GM21717 (cell line): Measurements from ENCODE around the gene TMEM9B.

ENCODE experiments used
- ATAC-seq: cut with Tn5 transposase; IDR thresholded peaks from one replicate; pipeline ENCODE4 v1.9.1; 2021; ENCODE audit warnings: mild to moderate bottlenecking, moderate library complexity; ENCODE audit not compliant: unreplicated experiment

Gene TMEM9B

DNA sequence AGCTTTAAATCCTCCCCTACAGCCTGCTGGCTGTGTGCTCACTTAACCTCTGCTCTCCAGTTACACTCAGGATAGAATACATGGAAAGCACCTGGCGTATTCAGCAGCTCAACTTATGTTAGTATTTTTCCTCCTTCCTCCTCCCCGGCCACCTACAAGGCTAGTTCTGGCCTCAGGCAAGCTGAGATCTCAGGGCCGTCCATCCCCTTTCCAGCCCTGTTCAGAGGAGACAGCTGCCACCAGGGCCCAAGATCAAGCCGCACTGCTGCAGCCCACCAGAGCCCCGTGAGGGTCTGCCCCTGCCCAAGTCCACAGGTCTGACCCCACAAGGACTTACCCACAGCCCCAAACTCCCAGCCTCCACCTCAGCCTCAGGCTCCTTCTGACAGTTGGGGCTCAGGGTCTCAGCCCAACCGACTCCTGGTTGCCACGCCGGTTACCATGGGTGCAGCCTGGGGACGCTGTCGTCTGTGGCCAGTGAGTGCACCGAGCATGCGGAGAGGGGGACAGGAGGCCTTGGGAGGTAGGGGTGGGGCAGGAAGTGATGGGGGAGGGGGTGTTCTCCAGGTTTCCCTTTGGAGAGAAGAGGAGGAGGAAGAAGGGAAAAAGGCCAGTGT is 31.6 kb downstream of the TMEM9B start, which contains the start of gene C11orf16:
TSS of gene C11orf16 (minus strand) at position 384 of the 617 bp plus-strand sequence. CDS start 639 bp downstream, outside the sequence.
- no peak for ATAC-seq

GRCh38 chr11:8930456-8931175 is 33.6 kb downstream of the TMEM9B start:
- ATAC-seq = no peak

GRCh38 chr11:8928981-8929615 is 35.1 kb downstream of the TMEM9B start:
- ATAC-seq = no peak

DNA sequence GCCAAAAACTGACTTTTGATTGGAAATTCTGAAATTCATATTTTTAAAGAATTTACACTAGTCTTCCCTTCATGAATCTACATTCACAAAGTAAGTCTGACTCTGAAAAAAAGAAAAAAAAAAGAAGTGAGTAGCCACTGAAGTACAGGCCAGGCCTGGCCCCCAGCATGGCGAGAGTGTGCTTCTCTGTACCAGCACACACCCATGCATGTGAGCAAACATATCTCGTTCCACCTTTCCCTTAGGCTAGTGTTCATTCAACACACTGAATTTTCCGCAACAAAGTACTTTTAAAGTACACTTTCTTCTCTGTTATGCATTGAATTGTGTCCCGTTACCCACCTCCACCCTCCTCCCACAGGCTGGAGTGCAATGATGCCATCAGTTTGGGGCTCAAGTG is 36.0 kb downstream of the TMEM9B start:
- no peak for ATAC-seq

DNA sequence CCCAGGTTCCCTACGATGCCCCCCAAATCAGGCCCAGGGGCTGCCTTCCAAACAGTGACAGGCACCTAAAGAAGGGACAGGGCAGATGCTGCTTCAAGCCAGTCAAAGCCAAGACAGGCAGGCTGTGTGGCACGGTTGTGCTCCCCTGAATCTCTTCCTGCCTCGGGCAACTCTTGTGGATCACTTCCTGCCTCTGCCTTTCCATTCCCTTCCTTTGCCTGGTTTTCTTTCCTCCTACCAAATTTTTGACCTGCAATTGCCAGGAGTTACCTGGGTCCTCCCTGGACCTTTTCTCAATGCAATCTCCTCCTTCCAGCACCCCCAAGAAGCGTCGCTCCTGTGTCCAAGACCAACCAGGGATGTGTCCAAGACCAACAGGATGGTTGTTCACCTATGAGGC is 37.0 kb downstream of the TMEM9B start:
- ATAC-seq = no peak

- ATAC-seq = no peak
These were observed 38.0 kb downstream of the TMEM9B start for GRCh38 chr11:8926236-8926635.

DNA sequence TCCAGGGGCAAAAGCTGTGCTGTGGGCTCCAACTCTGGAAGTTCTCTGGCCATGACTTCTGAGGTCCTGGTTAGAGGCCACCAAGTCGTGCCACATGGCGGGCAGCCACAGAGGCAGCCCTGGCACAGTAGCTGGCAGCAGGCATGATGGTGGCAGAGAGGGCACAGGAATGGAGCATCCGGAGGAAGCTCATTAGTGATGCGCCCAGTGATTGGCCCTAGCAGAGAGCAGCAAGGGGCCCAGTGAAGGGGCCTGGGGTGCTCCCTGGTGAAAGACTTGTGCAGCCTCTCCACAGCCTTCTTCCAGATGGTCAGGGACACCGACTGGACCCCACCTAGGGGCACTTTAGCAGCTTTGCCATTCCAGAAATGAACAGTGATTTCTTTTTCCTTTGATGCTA is 38.5 kb downstream of the TMEM9B start:
- ATAC-seq = no peak

DNA sequence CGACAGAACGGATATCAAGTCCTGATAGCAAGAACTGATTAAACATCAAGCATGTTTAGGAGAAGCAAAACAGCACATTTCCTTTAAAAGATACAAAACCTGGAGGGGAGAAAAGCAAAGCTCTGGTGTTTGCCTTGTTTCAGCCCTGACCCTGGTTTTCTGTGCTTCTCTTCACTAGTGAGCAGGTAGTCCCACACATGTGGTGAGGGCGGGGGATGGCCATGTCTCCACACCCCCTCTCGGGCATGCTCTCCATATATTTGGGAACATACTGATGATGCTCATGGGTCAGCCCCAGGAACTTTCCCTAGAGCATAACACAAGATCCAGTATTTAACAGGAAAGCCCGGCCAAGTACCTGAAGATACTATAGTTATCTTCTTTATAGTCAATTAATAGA is 41.6 kb downstream of the TMEM9B start:
- ATAC-seq = no peak

GRCh38 chr11:8917157-8917825 is 47.0 kb downstream of the TMEM9B start:
- ATAC-seq = no peak

GRCh38 chr11:8914661-8915018 is 49.6 kb downstream of the TMEM9B start:
- no peak for ATAC-seq

DNA sequence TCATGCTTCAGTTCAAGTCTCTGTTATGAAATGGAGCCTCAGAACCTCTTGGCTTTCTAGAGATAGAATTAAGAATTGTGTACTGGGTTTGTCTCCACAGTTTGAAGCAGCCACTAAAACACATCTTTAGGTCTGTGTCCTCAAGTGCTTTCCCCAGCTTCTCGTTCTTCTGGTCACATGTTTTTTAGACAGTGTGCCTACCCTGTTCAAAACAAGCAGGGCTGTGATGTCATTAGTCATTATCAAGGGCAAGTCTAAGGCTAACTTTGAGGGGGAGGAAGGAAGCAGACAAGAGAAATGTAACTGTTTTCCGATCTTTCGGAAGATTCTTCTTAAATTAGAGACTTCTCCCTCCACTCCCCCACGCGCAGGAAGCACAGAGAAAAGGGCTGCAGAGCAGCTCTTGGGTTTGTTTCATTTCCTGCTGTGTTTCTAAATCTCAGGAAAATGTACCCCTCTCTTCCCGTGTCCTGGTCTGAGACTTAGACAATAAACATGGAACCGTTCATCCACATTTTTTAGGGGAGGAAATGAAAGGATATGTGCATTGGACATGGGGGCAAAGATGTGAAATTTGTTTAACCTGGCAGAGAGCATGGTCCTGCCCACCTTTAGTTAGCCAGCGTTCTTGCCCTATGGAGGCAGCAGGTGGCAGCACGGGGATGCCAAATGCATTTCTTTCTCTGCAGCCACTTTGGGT is 50.1 kb downstream of the TMEM9B start:
- no peak for ATAC-seq

GRCh38 chr11:8911029-8911823 is 53.0 kb downstream of the TMEM9B start, which contains the start of gene AKIP1:
AKIP1 (plus strand) TSS chr11:8911189; CDS start chr11:8911450, 261 bp downstream.
- ATAC-seq = peak; percentile 79

GRCh38 chr11:8910649-8911026 is 53.6 kb downstream of the TMEM9B start:
- ATAC-seq = peak; percentile 5

- no peak for ATAC-seq
These were observed 56.1 kb downstream of the TMEM9B start for GRCh38 chr11:8908099-8908498.

GRCh38 chr11:8907116-8907515 is 57.1 kb downstream of the TMEM9B start:
- no peak for ATAC-seq

- no peak for ATAC-seq
These were observed 58.6 kb downstream of the TMEM9B start for GRCh38 chr11:8905528-8906165.

DNA sequence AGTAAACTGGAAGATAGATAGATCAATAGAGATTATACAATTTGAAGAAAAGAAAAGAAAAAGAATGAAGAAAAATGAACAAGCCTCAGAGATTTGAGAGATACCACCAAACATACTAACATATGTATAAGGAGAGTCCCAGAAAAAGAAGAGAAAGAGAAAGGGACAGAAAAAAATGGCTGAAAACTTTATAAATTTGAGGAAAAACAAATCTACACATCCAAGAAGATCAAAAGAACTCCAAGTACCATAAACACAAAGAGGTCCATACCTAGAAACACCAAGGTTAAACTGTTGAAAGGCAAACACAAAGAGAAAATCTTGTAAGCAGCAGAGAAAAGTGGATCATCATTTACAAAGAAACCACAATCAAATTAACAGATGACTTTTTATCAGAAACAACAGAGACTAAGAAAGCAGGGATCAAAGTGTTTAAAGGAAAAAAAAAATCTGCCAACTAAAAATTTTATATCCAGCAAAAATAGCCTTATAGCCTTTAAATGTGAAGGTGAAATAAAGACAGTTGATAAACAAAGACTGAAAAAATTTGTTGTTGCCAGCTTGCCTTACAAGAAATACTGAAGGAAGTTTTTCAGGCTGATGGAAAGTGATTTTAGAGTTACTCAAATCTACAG is 65.0 kb downstream of the TMEM9B start:
- no peak for ATAC-seq
